MCF 10A (cell line): ENCODE data around the gene NIM1K. TPM values are rescaled to one million over a fixed set of nuclear protein-coding genes. Genes with fewer than 3 reads are reported as not detected.

Experiments used
- BruUV-seq: library from RNA; stranded (reverse); fragments of 400-500 nt; replicated peaks from 2 replicates; lab custom pipeline; 2021; lab: Mats Ljungman, UMichigan
- CTCF ChIA-PET: fragments of 300-600 bp; sonication (Branson Sonifier 250); formaldehyde crosslinking; extraction: SDS; loops from one replicate; lab custom pipeline; 2021; ENCODE audit warnings: antibody characterized with exemption, inconsistent platforms; lab: Yijun Ruan, JAX
- POLR2A ChIA-PET: fragments of 300-600, 350-650 bp; sonication (Branson Sonifier 250); formaldehyde crosslinking; extraction: SDS; loops from one replicate; lab custom pipeline; 2020; ENCODE audit warnings: antibody characterized with exemption, inconsistent platforms; lab: Yijun Ruan, JAX
- DNase-seq: peaks from one replicate; pipeline ENCODE4 v3.0.0-alpha.2; 2018; ENCODE audit not compliant: unreplicated experiment
- H3K27ac Mint-ChIP-seq: one replicate; pipeline ENCODE4 v1.8.0; 2022; ENCODE audit warnings: mild to moderate bottlenecking, low read depth, mixed read lengths; ENCODE audit not compliant: unreplicated experiment
- H3K27me3 Mint-ChIP-seq: one replicate; pipeline ENCODE4 v1.8.0; 2022; ENCODE audit warnings: mixed read lengths; ENCODE audit not compliant: insufficient read depth, unreplicated experiment
- H3K36me3 Mint-ChIP-seq: one replicate; pipeline ENCODE4 v1.8.0; 2022; ENCODE audit warnings: mild to moderate bottlenecking, moderate library complexity, mixed read lengths; ENCODE audit not compliant: insufficient read depth, unreplicated experiment
- H3K4me1 Mint-ChIP-seq: one replicate; pipeline ENCODE4 v1.8.0; 2022; ENCODE audit warnings: mixed read lengths; ENCODE audit not compliant: insufficient read depth, unreplicated experiment
- H3K4me3 Mint-ChIP-seq: one replicate; pipeline ENCODE4 v1.8.0; 2022; ENCODE audit warnings: mild to moderate bottlenecking, moderate library complexity, mixed read lengths; ENCODE audit not compliant: unreplicated experiment
- H3K9me3 Mint-ChIP-seq: one replicate; pipeline ENCODE4 v1.8.0; 2022; ENCODE audit warnings: mixed read lengths; ENCODE audit not compliant: unreplicated experiment
- CTCF ChIP-seq: fragments of 200-600 bp; IDR thresholded peaks from one replicate; pipeline ENCODE4 v1.8.0; 2022; ENCODE audit warnings: antibody characterized with exemption, mild to moderate bottlenecking; ENCODE audit not compliant: unreplicated experiment
- intact Hi-C: fragments of 100-400 bp; cut with micrococcal nuclease; formaldehyde crosslinking; loops from 2 replicates; pipeline ENCODE4 v1.14.1; 2022
- total RNA-seq: library from RNA; stranded (reverse); gene quantifications from 2 replicates; pipeline ENCODE4 v1.2.3, GENCODE V29; 2022

Gene NIM1K
- total RNA-seq, 1 experiment from 2014 or later = not detected

- ChIA-PET CTCF (interaction anchor here (0.8 to 2.3 kb wide), 2 partner anchors 28 to 49 kb away, joined by 3 to 11 read pairs; no protein-coding TSS in a partner anchor), POLR2A (no interaction called here)
- TF ChIP-seq CTCF = no peak
- no peaks in the 10 kb centered on the region for H3K9me3 Mint-ChIP-seq
- H3K4me1 Mint-ChIP-seq = no peaks in the 10 kb centered on the region
- intact Hi-C loops = no loop called here
- H3K4me3 Mint-ChIP-seq = no peak overlapping the region
- no peak overlapping the region for H3K27ac Mint-ChIP-seq
- no peaks in the 10 kb centered on the region for H3K27me3 Mint-ChIP-seq
- no TSS peak for BruUV-seq
- no peak for DNase-seq
- H3K36me3 Mint-ChIP-seq = peaks cover 45% of the 10 kb centered on the region
These were observed 37.6 kb upstream of the NIM1K start for GRCh38 chr5:43154469-43154868.

- H3K9me3 Mint-ChIP-seq = no peaks in the 10 kb centered on the region
- no peaks in the 10 kb centered on the region for H3K27me3 Mint-ChIP-seq
- ChIA-PET POLR2A (no interaction called here), CTCF (interaction anchor here (0.8 to 2.3 kb wide), 3 partner anchors 29 to 151 kb away, joined by 3 to 11 read pairs (median 3); no protein-coding TSS in a partner anchor)
- peaks cover 52% of the 10 kb centered on the region for H3K36me3 Mint-ChIP-seq
- intact Hi-C loops = no loop called here
- no TSS peak for BruUV-seq
- H3K27ac Mint-ChIP-seq = no peak overlapping the region
- no peak for DNase-seq
- H3K4me1 Mint-ChIP-seq = no peaks in the 10 kb centered on the region
- H3K4me3 Mint-ChIP-seq = no peak overlapping the region
- no peak for TF ChIP-seq CTCF
These were observed 36.5 kb upstream of the NIM1K start for GRCh38 chr5:43155394-43156096.

GRCh38 chr5:43156388-43156787 is 35.6 kb upstream of the NIM1K start:
- DNase-seq = no peak
- Mint-ChIP-seq H3K27ac (no peak overlapping the region), H3K36me3 (peaks cover 52% of the 10 kb centered on the region), H3K4me3 (no peak overlapping the region), H3K4me1 (no peaks in the 10 kb centered on the region), H3K27me3 (no peaks in the 10 kb centered on the region), H3K9me3 (no peaks in the 10 kb centered on the region)
- POLR2A ChIA-PET = no interaction called here
- CTCF ChIA-PET = interaction anchor here (2.3 kb wide), 1 partner anchor 51 kb away, joined by 11 read pairs; no protein-coding TSS in a partner anchor
- BruUV-seq = no TSS peak
- intact Hi-C loops = no loop called here
- no peak for TF ChIP-seq CTCF

- H3K27ac Mint-ChIP-seq = no peak overlapping the region
- peaks cover 53% of the 10 kb centered on the region for H3K36me3 Mint-ChIP-seq
- no peak for DNase-seq
- no peaks in the 10 kb centered on the region for H3K27me3 Mint-ChIP-seq
- ChIA-PET CTCF (interaction anchor here (0.6 kb wide), 1 partner anchor 275 kb away, joined by 4 read pairs; no protein-coding TSS in a partner anchor), POLR2A (no interaction called here)
- no TSS peak for BruUV-seq
- no peaks in the 10 kb centered on the region for H3K9me3 Mint-ChIP-seq
- intact Hi-C loops = no loop called here
- no peak overlapping the region for H3K4me3 Mint-ChIP-seq
- no peak for TF ChIP-seq CTCF
- no peaks in the 10 kb centered on the region for H3K4me1 Mint-ChIP-seq
These were observed 35.0 kb upstream of the NIM1K start for GRCh38 chr5:43157068-43157467.
